GM23338 (cell line): ENCODE results near the gene ETV6. TPM values are rescaled to one million over a fixed set of nuclear protein-coding genes. Genes with fewer than 3 reads are reported as not detected.

Source experiments
- ATAC-seq: fragments of 200-7000 bp; cut with Tn5 transposase; 3 replicates; pipeline ENCODE4 v1.9.1; 2020
- DNase-seq: peaks from one replicate; pipeline ENCODE4 v3.0.0-alpha.2; 2015; ENCODE audit warnings: low spot score
- H2AFZ ChIP-seq: fragments of 200-600 bp; sonication (generic); 2 replicates; pipeline ENCODE4 v1.8.0; 2016; ENCODE audit warnings: antibody characterized with exemption, mild to moderate bottlenecking, moderate library complexity
- H3F3A ChIP-seq: fragments of 200-600 bp; sonication (generic); replicated peaks from 2 replicates; pipeline ENCODE4 v1.8.0; 2017; ENCODE audit warnings: antibody characterized with exemption, mixed run types, low read depth
- H3K27ac ChIP-seq: fragments of 200-600 bp; sonication (generic); 2 replicates; pipeline ENCODE4 v1.6.1; 2016; ENCODE audit warnings: low read depth
- H3K27me3 ChIP-seq: fragments of 200-600 bp; sonication (generic); 2 replicates; pipeline ENCODE4 v1.8.0; 2016; ENCODE audit warnings: mild to moderate bottlenecking, mixed run types, moderate library complexity; ENCODE audit not compliant: insufficient read depth
- H3K36me3 ChIP-seq: fragments of 200-600 bp; sonication (generic); 2 replicates; pipeline ENCODE4 v1.8.0; 2016; ENCODE audit warnings: mild to moderate bottlenecking; ENCODE audit not compliant: insufficient read depth
- H3K4me1 ChIP-seq: fragments of 200-600 bp; sonication (generic); 2 replicates; pipeline ENCODE4 v1.8.0; 2016; ENCODE audit warnings: mild to moderate bottlenecking, moderate library complexity; ENCODE audit not compliant: insufficient read depth
- H3K4me2 ChIP-seq: fragments of 200-600 bp; sonication (generic); 2 replicates; pipeline ENCODE4 v1.7.1; 2017; ENCODE audit warnings: mixed run types
- H3K4me3 ChIP-seq: fragments of 200-600 bp; sonication (generic); 2 replicates; pipeline ENCODE4 v1.6.1; 2016; ENCODE audit warnings: mixed run types
- H3K79me2 ChIP-seq: fragments of 200-600 bp; sonication (generic); replicated peaks from 2 replicates; pipeline ENCODE4 v1.8.0; 2017; ENCODE audit warnings: mild to moderate bottlenecking; ENCODE audit not compliant: insufficient read depth
- H3K9me2 ChIP-seq: fragments of 200-600 bp; sonication (generic); 2 replicates; pipeline ENCODE4 v1.8.0; 2017; ENCODE audit not compliant: insufficient read depth
- H4K20me1 ChIP-seq: fragments of 200-600 bp; sonication (generic); replicated peaks from 2 replicates; pipeline ENCODE4 v1.8.0; 2017; ENCODE audit warnings: mild to moderate bottlenecking; ENCODE audit not compliant: insufficient read depth
- H3K27ac Mint-ChIP-seq: 2 replicates; pipeline ENCODE4 v1.8.0; 2020; ENCODE audit warnings: inconsistent platforms, mild to moderate bottlenecking, moderate library complexity, mixed read lengths
- H3K27me3 Mint-ChIP-seq: 3 replicates; pipeline ENCODE4 v1.8.0; 2022; ENCODE audit warnings: low read depth, mild to moderate bottlenecking, moderate library complexity, mixed read lengths, inconsistent platforms; ENCODE audit not compliant: insufficient read depth, poor library complexity
- H3K36me3 Mint-ChIP-seq: 3 replicates; pipeline ENCODE4 v1.8.0; 2021; ENCODE audit warnings: low read depth, mild to moderate bottlenecking, inconsistent platforms, moderate library complexity, mixed read lengths
- H3K4me1 Mint-ChIP-seq: 3 replicates; pipeline ENCODE4 v1.8.0; 2020; ENCODE audit warnings: mild to moderate bottlenecking, inconsistent platforms, mixed read lengths
- H3K4me3 Mint-ChIP-seq: 3 replicates; pipeline ENCODE4 v1.8.0; 2021; ENCODE audit warnings: moderate library complexity, mild to moderate bottlenecking, inconsistent platforms, mixed read lengths
- H3K9me3 Mint-ChIP-seq: 3 replicates; pipeline ENCODE4 v1.8.0; 2020; ENCODE audit warnings: moderate library complexity, mild to moderate bottlenecking, inconsistent platforms, mixed read lengths
- CREB1 ChIP-seq: fragments of 250-450 bp; sonication (Bioruptor Pico); IDR thresholded peaks from 2 replicates; pipeline ENCODE4 v1.5.0; 2020; ENCODE audit warnings: low read depth, mild to moderate bottlenecking, moderate library complexity
- CTCF ChIP-seq, 2 experiments: fragments of 200-600 bp in 1 of 2; sonication (generic) in 1 of 2; conservative IDR thresholded peaks; 2 replicates each; pipeline versions ENCODE4 v1.5.1 to v1.6.1; 2016 to 2017; ENCODE audit warnings: antibody characterized with exemption in 2 of 2, low read depth in 2 of 2, mild to moderate bottlenecking in 2 of 2, moderate library complexity in 1 of 2
- ETS1 ChIP-seq: IDR thresholded peaks from 2 replicates; pipeline ENCODE4 v1.6.1; 2016; ENCODE audit warnings: antibody characterized with exemption
- EZH2 ChIP-seq: fragments of 200-600 bp; sonication (generic); IDR thresholded peaks from one replicate; pipeline ENCODE4 v1.8.0; 2017; ENCODE audit warnings: antibody characterized with exemption, mild to moderate bottlenecking, low read depth; ENCODE audit not compliant: unreplicated experiment
- EZH2phosphoT487 ChIP-seq: fragments of 200-600 bp; sonication (generic); IDR thresholded peaks from one replicate; pipeline ENCODE4 v1.8.1; 2018; ENCODE audit warnings: antibody characterized with exemption; ENCODE audit not compliant: unreplicated experiment
- JUNB ChIP-seq: IDR thresholded peaks from one replicate; pipeline ENCODE4 v1.6.1; 2016; ENCODE audit warnings: antibody characterized with exemption; ENCODE audit not compliant: unreplicated experiment
- NANOG ChIP-seq: IDR thresholded peaks from 2 replicates; pipeline ENCODE4 v1.6.1; 2016; ENCODE audit warnings: antibody characterized with exemption, borderline replicate concordance
- POLR2AphosphoS5 ChIP-seq: IDR thresholded peaks from 2 replicates; pipeline ENCODE4 v1.6.1; 2016; ENCODE audit warnings: antibody characterized with exemption, low read depth
- REST ChIP-seq: IDR thresholded peaks from one replicate; pipeline ENCODE4 v1.6.1; 2018; ENCODE audit warnings: antibody characterized with exemption; ENCODE audit not compliant: unreplicated experiment
- STAT1 ChIP-seq: IDR thresholded peaks from one replicate; pipeline ENCODE4 v1.6.1; 2016; ENCODE audit warnings: antibody characterized with exemption; ENCODE audit not compliant: unreplicated experiment
- ZNF114 ChIP-seq: fragments of 250-450 bp; sonication (Bioruptor Pico); IDR thresholded peaks from 2 replicates; pipeline ENCODE4 v1.5.0; 2020; ENCODE audit warnings: mild to moderate bottlenecking, moderate library complexity
- ZNF331 ChIP-seq: fragments of 250-450 bp; sonication (Bioruptor Pico); IDR thresholded peaks from 2 replicates; pipeline ENCODE4 v1.5.0; 2020; ENCODE audit warnings: low read depth, mild to moderate bottlenecking, moderate library complexity
- ZNF462 ChIP-seq: fragments of 250-450 bp; sonication (Bioruptor Pico); IDR thresholded peaks from 2 replicates; pipeline ENCODE4 v1.5.0; 2020; ENCODE audit warnings: mild to moderate bottlenecking, moderate library complexity
- polyA plus RNA-seq: library from polyadenylated mRNA; unstranded; fragments of >200 nt; fragmentation: Nextera tagmentation; extraction: Ambion mirVana; gene quantifications from 2 replicates; pipeline ENCODE4 v1.2.1, GENCODE V29; 2016
- total RNA-seq: library from RNA; depleted of rRNA; stranded (reverse); fragments of >200 nt; shearing (Covaris generic); gene quantifications from 2 replicates; pipeline ENCODE4 v1.2.3, GENCODE V29; 2014

ETV6 gene
- total and polyA plus RNA-seq, 2 experiments from 2014 or later: 7.5 to 15.1 TPM

GRCh38 chr12:11731455-11731854, 82.0 kb downstream of the ETV6 start:
- H3K36me3 ChIP-seq: no peaks in the 10 kb centered on the region
- no peak overlapping the region for H3K27ac Mint-ChIP-seq
- H3K36me3 Mint-ChIP-seq: no peaks in the 10 kb centered on the region
- H3K4me3 ChIP-seq: no peak overlapping the region
- peaks cover 31% of the 10 kb centered on the region for H3K4me1 Mint-ChIP-seq
- H3K79me2 ChIP-seq: peaks cover 16% of the 10 kb centered on the region; the same call in 1 of the 2 replicates
- H3K4me1 ChIP-seq: 0 out of 2 replicates have a peak, but pooled peaks cover 3% of the 10 kb centered on the region
- no peak overlapping the region for H3K27ac ChIP-seq
- no peaks in the 10 kb centered on the region for H4K20me1 ChIP-seq
- no peak for TF ChIP-seq CREB1 (CRISPR knock-in tag)
- no peak for TF ChIP-seq ZNF462 (CRISPR knock-in tag)
- TF ChIP-seq EZH2phosphoT487: no peak
- TF ChIP-seq ZNF114 (CRISPR knock-in tag): no peak
- TF ChIP-seq ETS1: no peak
- no peak for TF ChIP-seq REST
- no peak for TF ChIP-seq JUNB
- no peak for TF ChIP-seq STAT1
- no peak for TF ChIP-seq POLR2AphosphoS5
- TF ChIP-seq NANOG: no peak
- no peak for TF ChIP-seq ZNF331 (CRISPR knock-in tag)
- TF ChIP-seq CTCF (conservative IDR thresholded peaks at IDR 0.05; ENCODE audit: low read depth in 2 of 2): no peak
- TF ChIP-seq EZH2: no peak
- no peaks in the 10 kb centered on the region for H3F3A ChIP-seq
- no peaks in the 10 kb centered on the region for H3K27me3 ChIP-seq
- no peaks in the 10 kb centered on the region for H3K9me3 Mint-ChIP-seq
- no peak overlapping the region for H3K4me3 Mint-ChIP-seq
- no peak for ATAC-seq
- no peak overlapping the region for H3K4me2 ChIP-seq
- DNase-seq: no peak
- H2AFZ ChIP-seq: no peak overlapping the region
- H3K27me3 Mint-ChIP-seq: peaks cover 4% of the 10 kb centered on the region
- H3K9me2 ChIP-seq: no peaks in the 10 kb centered on the region
